ENCODE data around the gene GIN1. TPM values are rescaled to one million over a fixed set of nuclear protein-coding genes. Genes with fewer than 3 reads are reported as not detected.

Gene GIN1
- polyA plus RNA-seq, 1 donor from 2014 or later: 17.5 TPM

- H3K9me3 ChIP-seq (ENCODE audit: low read length): no peaks in the 10 kb centered on the region
- no peaks in the 10 kb centered on the region for H3F3A ChIP-seq (ENCODE audit: insufficient read depth, low read length, poor library complexity, severe bottlenecking)
- no peak overlapping the region for H2AFZ ChIP-seq (ENCODE audit: low read depth, low read length)
- no peak overlapping the region for H3K4me3 ChIP-seq (ENCODE audit: low read length)
- H4K20me1 ChIP-seq (ENCODE audit: insufficient read depth): no peaks in the 10 kb centered on the region
- no peaks in the 10 kb centered on the region for H3K9me2 ChIP-seq (ENCODE audit: insufficient read depth, low read length)
- H3K9ac ChIP-seq (ENCODE audit: low read length): no peak overlapping the region
- H3K27ac ChIP-seq (ENCODE audit: low read length): no peak overlapping the region
- H3K79me2 ChIP-seq (replicated peaks; ENCODE audit: insufficient read depth, low read length): no peaks in the 10 kb centered on the region
- TF ChIP-seq EZH2 (IDR thresholded peaks at IDR 0.05; ENCODE audit: borderline replicate concordance, insufficient read depth, low read length, poor library complexity, severe bottlenecking) (no peak), CTCF (IDR thresholded peaks at IDR 0.05; ENCODE audit: poor library complexity, severe bottlenecking) (no peak), TAF1 (IDR thresholded peaks at IDR 0.05; ENCODE audit: low read depth) (no peak), MXI1 (conservative IDR thresholded peaks at IDR 0.05; ENCODE audit: poor library complexity, severe bottlenecking) (no peak), POLR2AphosphoS5 (IDR thresholded peaks at IDR 0.05) (no peak), RAD21 (conservative IDR thresholded peaks at IDR 0.05) (no peak), SMC3 (conservative IDR thresholded peaks at IDR 0.05; ENCODE audit: poor library complexity) (no peak), REST (IDR thresholded peaks at IDR 0.05; ENCODE audit: borderline replicate concordance) (no peak), EP300 (conservative IDR thresholded peaks at IDR 0.05; ENCODE audit: poor library complexity, severe bottlenecking) (no peak)
- H3K36me3 ChIP-seq (ENCODE audit: insufficient read depth, low read length): no peaks in the 10 kb centered on the region
- no peak overlapping the region for H3K4me2 ChIP-seq (ENCODE audit: low read length)
- H3K27me3 ChIP-seq (ENCODE audit: insufficient read depth, low read depth, low read length): no peaks in the 10 kb centered on the region
Observed at GRCh38 chr5:103060424-103060954, 59.4 kb downstream of the GIN1 start.

- no peak for TF ChIP-seq SMC3 (conservative IDR thresholded peaks at IDR 0.05; ENCODE audit: poor library complexity)
- no peak for TF ChIP-seq TAF1 (IDR thresholded peaks at IDR 0.05; ENCODE audit: low read depth)
- no peak for TF ChIP-seq EZH2 (IDR thresholded peaks at IDR 0.05; ENCODE audit: borderline replicate concordance, insufficient read depth, low read length, poor library complexity, severe bottlenecking)
- no peak for TF ChIP-seq REST (IDR thresholded peaks at IDR 0.05; ENCODE audit: borderline replicate concordance)
- TF ChIP-seq CTCF (IDR thresholded peaks at IDR 0.05; ENCODE audit: poor library complexity, severe bottlenecking): no peak
- no peak for TF ChIP-seq MXI1 (conservative IDR thresholded peaks at IDR 0.05; ENCODE audit: poor library complexity, severe bottlenecking)
- TF ChIP-seq POLR2AphosphoS5 (IDR thresholded peaks at IDR 0.05): no peak
- no peak for TF ChIP-seq EP300 (conservative IDR thresholded peaks at IDR 0.05; ENCODE audit: poor library complexity, severe bottlenecking)
- no peak for TF ChIP-seq RAD21 (conservative IDR thresholded peaks at IDR 0.05)
- H3K36me3 ChIP-seq (ENCODE audit: insufficient read depth, low read length): no peaks in the 10 kb centered on the region
- no peak overlapping the region for H3K4me2 ChIP-seq (ENCODE audit: low read length)
- no peak overlapping the region for H3K4me3 ChIP-seq (ENCODE audit: low read length)
- no peaks in the 10 kb centered on the region for H3K9me3 ChIP-seq (ENCODE audit: low read length)
- H3K27ac ChIP-seq (ENCODE audit: low read length): no peak overlapping the region
- no peaks in the 10 kb centered on the region for H4K20me1 ChIP-seq (ENCODE audit: insufficient read depth)
- no peaks in the 10 kb centered on the region for H3K79me2 ChIP-seq (replicated peaks; ENCODE audit: insufficient read depth, low read length)
- no peak overlapping the region for H3K9ac ChIP-seq (ENCODE audit: low read length)
- H3K27me3 ChIP-seq (ENCODE audit: insufficient read depth, low read depth, low read length): no peaks in the 10 kb centered on the region
- no peaks in the 10 kb centered on the region for H3F3A ChIP-seq (ENCODE audit: insufficient read depth, low read length, poor library complexity, severe bottlenecking)
- H2AFZ ChIP-seq (ENCODE audit: low read depth, low read length): no peak overlapping the region
- H3K9me2 ChIP-seq (ENCODE audit: insufficient read depth, low read length): no peaks in the 10 kb centered on the region
Observed at GRCh38 chr5:103059525-103059924, 60.4 kb downstream of the GIN1 start.
